ENCODE data around the gene TRIM3.

TRIM3 gene

DNA sequence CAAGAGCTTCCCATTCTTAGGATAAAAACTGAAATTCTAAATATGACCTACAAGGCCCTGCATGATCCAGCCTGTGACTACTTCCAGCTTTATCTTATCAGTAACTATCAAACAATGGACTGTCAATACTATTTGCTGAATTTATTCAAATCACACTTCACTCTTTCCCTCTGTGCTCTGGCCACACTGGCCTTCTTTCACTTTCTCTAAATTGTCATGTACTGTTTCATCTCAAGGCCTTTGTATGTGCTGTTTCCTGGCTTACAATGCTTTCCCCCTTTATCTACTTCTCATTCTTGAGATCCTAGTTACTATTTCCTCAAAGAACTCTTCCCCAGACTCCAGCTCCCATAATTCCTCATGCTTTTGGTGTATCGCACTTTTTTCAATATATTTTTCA is 13.2 kb upstream of the TRIM3 start:
- no peak overlapping the region for H3K27ac Mint-ChIP-seq
- H3K9me3 Mint-ChIP-seq = no peaks in the 10 kb centered on the region
- no peaks in the 10 kb centered on the region for H3K27me3 Mint-ChIP-seq (ENCODE audit: low read depth)
- peaks cover 26% of the 10 kb centered on the region for H3K36me3 Mint-ChIP-seq (ENCODE audit: low read depth)
- no peak for DNase-seq (ENCODE audit: low spot score)
- H3K4me3 Mint-ChIP-seq = no peak overlapping the region
- H3K4me1 Mint-ChIP-seq (ENCODE audit: low read depth) = peaks cover 17% of the 10 kb centered on the region

DNA sequence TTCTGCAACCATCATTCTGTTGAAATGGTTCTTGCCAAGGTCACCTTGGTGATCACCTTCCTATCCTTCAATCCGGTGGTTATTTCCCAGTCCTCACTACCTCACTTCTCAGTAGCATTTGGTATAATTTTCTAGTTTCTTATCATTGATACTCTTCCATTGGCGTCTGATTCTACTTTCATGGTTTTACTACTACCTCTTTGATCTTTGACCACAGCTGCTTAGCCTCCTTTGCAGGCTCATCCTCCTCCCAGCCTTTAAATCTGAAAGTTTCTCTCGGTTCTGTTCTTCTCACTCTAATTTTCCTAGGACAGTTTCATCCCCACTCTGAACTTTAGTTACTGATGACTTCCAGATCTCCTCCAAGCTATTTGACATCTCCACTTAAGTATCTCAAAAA is 12.5 kb upstream of the TRIM3 start:
- H3K27me3 Mint-ChIP-seq (ENCODE audit: low read depth) = no peaks in the 10 kb centered on the region
- no peak for DNase-seq (ENCODE audit: low spot score)
- H3K36me3 Mint-ChIP-seq (ENCODE audit: low read depth) = peaks cover 25% of the 10 kb centered on the region
- no peaks in the 10 kb centered on the region for H3K9me3 Mint-ChIP-seq
- no peak overlapping the region for H3K27ac Mint-ChIP-seq
- peaks cover 17% of the 10 kb centered on the region for H3K4me1 Mint-ChIP-seq (ENCODE audit: low read depth)
- no peak overlapping the region for H3K4me3 Mint-ChIP-seq

DNA sequence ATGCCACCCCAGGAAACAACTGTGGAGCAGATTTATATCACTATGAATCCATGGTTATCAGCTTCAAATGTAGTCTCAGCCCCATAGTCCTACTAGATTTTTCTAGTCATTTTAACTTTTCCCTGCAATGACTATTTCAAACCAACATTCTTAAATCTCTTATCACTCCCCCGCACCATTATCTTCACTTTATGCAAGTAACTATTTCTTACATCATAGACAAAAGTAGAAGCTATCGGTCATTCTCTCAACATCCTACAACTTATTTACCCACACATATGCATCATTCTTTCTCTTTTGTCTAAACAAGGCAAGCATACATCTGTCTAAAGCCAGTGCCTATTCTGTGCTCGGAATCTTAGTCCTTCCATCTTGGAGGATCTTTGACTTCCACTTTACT is 11.9 kb upstream of the TRIM3 start:
- Mint-ChIP-seq H3K4me1 (ENCODE audit: low read depth) (peaks cover 20% of the 10 kb centered on the region), H3K9me3 (no peaks in the 10 kb centered on the region), H3K27me3 (ENCODE audit: low read depth) (no peaks in the 10 kb centered on the region), H3K4me3 (no peak overlapping the region), H3K36me3 (ENCODE audit: low read depth) (peaks cover 28% of the 10 kb centered on the region), H3K27ac (no peak overlapping the region)
- no peak for DNase-seq (ENCODE audit: low spot score)

DNA sequence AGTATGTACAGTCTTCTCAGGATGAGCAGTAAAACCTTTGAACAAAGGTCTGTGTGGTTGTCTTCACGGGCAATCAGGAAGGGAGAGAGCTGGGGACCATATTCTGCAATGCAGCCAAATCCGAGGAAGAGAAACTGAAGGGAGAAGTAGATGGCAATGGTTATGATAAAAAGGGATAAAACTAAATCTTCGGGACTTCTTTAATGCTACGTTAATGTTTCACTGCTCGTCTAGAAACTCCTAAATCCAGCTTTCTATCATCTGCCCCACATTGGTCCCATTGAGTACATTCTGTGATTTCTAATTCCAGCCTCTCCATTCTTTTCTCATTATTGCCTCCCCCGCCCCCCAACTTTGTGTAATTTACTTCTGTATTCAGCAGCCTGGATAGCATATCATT is 9.3 kb upstream of the TRIM3 start:
- Mint-ChIP-seq H3K27ac (peak overlapping the region; percentile 76), H3K9me3 (no peaks in the 10 kb centered on the region), H3K36me3 (ENCODE audit: low read depth) (peaks cover 22% of the 10 kb centered on the region), H3K27me3 (ENCODE audit: low read depth) (no peaks in the 10 kb centered on the region), H3K4me3 (peak overlapping the region; percentile 94), H3K4me1 (ENCODE audit: low read depth) (peaks cover 34% of the 10 kb centered on the region)
- DNase-seq (ENCODE audit: low spot score) = no peak

DNA sequence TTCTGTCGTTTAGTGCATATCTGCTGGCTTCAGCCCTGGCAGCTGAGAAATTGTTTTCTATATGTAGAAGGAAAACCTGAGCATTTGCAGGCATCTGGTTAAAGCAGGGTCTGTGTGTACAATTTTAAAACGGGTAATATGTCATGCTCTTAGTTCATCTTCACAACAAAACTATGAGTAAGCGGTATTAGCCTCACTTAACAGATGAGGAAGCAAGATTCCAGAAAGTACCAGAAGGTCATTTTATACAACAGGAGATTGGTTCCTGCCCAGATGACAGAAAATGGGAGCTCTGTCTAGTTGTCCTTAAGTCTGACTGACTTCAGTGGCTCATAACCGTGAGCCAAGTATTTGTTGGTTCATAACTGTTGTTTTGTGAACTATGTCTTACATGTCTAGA is 8.7 kb upstream of the TRIM3 start:
- no peak for DNase-seq (ENCODE audit: low spot score)
- H3K27ac Mint-ChIP-seq = peak overlapping the region; percentile 76

DNA sequence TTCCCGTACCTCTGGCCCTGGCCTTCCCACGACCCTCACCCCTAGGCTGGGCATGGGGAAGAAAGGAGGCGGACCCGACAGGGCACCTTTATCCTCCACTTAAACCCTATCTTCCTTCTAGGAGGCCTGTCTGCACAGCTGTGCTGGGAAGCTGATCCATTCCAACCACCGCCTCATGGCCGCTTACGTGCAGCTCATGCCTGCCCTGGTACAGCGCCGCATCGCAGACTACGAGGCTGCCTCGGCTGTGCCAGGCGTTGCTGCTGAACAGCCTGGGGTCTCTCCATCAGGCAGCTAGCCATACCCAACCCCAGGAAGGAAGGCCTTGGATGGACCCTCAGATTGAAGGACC is 8.2 kb upstream of the TRIM3 start:
- no peak for DNase-seq (ENCODE audit: low spot score)
- H3K9me3 Mint-ChIP-seq = no peaks in the 10 kb centered on the region
- peak overlapping the region; percentile 94 for H3K4me3 Mint-ChIP-seq
- peak overlapping the region; percentile 97 for H3K27ac Mint-ChIP-seq
- peaks cover 27% of the 10 kb centered on the region for H3K36me3 Mint-ChIP-seq (ENCODE audit: low read depth)
- H3K27me3 Mint-ChIP-seq (ENCODE audit: low read depth) = no peaks in the 10 kb centered on the region
- H3K4me1 Mint-ChIP-seq (ENCODE audit: low read depth) = peaks cover 34% of the 10 kb centered on the region

More for the DNA sequence above, 8.7 kb upstream of the TRIM3 start:
- Mint-ChIP-seq H3K36me3 (ENCODE audit: low read depth) (peaks cover 23% of the 10 kb centered on the region), H3K27me3 (ENCODE audit: low read depth) (no peaks in the 10 kb centered on the region), H3K4me3 (peak overlapping the region; percentile 94), H3K9me3 (no peaks in the 10 kb centered on the region), H3K4me1 (ENCODE audit: low read depth) (peaks cover 34% of the 10 kb centered on the region)

DNA sequence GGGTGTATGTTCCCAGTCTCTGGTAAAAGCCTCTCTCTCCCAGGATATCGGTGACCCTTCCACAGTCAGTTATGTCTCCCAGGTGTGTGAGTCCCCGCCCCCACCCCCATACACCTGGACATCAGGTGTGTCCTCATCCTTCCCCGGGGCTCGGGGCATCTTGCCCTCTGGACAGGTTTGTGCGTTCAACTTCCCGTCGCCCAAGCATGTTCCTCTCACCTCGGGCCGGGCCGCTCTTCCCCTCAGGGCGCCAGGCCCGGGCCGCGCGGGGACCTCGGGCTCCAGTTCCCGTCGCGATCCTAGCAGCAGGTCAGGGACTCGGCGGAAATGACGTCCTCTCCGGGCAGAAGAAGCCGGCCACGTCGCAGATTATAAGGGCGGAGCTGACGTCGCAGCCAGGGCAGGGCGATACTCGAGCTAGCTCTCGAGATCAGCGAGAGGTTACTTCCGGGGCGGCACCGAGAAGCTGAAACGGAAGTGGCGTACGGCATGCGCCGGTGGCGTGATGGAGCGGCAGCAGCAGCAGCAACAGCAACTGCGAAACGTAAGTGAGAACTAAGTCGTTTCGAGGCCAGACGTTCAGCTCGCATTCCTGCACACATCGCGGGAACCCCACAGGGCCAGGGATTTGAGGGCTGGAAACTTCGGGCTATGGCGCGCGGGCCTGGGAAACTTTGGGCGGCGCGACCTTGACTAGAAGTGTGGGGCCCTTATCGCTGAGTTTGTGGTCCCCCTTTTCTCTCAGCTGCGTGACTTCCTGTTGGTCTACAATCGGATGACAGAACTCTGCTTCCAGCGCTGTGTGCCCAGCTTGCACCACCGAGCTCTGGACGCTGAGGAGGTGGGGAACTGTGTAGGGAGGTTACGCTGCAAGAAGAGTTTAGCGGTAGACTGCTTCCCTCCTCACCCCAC is 7.5 kb upstream of the TRIM3 start, which contains the start of the genes ARFIP2 and TIMM10B:
ARFIP2 (minus strand) TSS at position 320 of the 912 bp plus-strand sequence. CDS start 910 bp downstream, outside the sequence.
TIMM10B (plus strand) TSS at position 490 of the 912 bp plus-strand sequence; CDS start at position 506, 16 bp downstream.
- peak within 1 kb of the TSS; percentile 97 for H3K27ac Mint-ChIP-seq
- H3K27me3 Mint-ChIP-seq (ENCODE audit: low read depth) = no peaks in the 10 kb centered on the region
- peaks cover 29% of the 10 kb centered on the region for H3K36me3 Mint-ChIP-seq (ENCODE audit: low read depth)
- H3K4me3 Mint-ChIP-seq = peak within 1 kb of the TSS; percentile 94
- peaks cover 34% of the 10 kb centered on the region for H3K4me1 Mint-ChIP-seq (ENCODE audit: low read depth)
- no peaks in the 10 kb centered on the region for H3K9me3 Mint-ChIP-seq
- peak; percentile 98 for DNase-seq (ENCODE audit: low spot score)

DNA sequence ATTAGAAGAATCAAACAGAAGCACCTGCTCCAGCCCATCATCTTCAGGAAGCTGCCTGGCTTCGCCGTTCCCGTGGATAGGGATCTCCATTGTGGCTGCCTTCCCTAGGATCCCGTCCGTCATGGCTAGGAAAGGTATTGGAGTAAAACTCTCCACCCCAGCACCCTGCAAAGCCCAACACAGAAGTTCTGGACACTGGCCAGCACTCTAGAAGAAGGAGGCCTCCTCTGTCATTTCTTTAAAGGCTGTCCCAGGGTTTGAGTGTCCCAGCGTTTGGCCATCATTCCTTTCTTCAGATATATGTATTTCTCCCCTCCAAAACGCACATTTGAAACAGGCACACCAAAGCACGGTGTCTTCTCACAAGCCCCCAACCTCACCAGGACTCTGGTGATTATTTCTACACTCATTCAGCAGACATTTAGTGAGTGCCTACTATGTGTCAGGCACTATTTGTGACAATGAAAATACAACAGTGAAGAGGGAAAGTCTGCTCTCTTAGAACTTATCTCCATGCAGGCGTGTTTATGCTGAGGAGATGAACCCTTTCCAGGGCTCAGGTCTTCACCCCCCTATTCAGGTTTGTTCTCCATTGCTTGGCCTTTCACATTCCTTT is 6.7 kb upstream of the TRIM3 start:
- H3K27me3 Mint-ChIP-seq (ENCODE audit: low read depth) = no peaks in the 10 kb centered on the region
- no peaks in the 10 kb centered on the region for H3K9me3 Mint-ChIP-seq
- peaks cover 29% of the 10 kb centered on the region for H3K36me3 Mint-ChIP-seq (ENCODE audit: low read depth)
- H3K4me3 Mint-ChIP-seq = peak overlapping the region; percentile 94
- H3K27ac Mint-ChIP-seq = peak overlapping the region; percentile 97
- peaks cover 34% of the 10 kb centered on the region for H3K4me1 Mint-ChIP-seq (ENCODE audit: low read depth)
- DNase-seq (ENCODE audit: low spot score) = no peak

DNA sequence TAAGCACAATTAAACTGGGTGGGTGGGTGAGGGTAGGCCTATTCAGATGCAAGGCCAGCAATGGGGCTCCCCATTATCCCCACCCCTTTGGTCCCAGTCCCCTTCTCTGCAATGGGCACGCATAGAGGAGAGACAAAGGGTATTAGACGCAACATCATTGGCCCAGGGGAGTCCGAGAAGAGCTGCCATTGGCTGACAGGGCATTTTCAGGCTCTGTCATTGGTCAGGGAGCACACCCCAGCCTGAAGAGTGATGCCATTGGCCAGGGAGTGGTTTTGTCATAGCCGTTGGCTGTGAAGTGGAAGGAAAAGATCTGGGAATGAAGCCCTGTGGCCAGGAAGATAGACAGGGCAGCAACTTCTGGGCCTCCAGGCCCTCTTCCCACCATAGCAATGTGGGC is 2.8 kb upstream of the TRIM3 start:
- Mint-ChIP-seq H3K27ac (no peak overlapping the region), H3K4me1 (ENCODE audit: low read depth) (peaks cover 23% of the 10 kb centered on the region), H3K9me3 (no peaks in the 10 kb centered on the region), H3K36me3 (ENCODE audit: low read depth) (peaks cover 13% of the 10 kb centered on the region), H3K4me3 (no peak overlapping the region), H3K27me3 (ENCODE audit: low read depth) (peaks cover 1% of the 10 kb centered on the region)
- no peak for DNase-seq (ENCODE audit: low spot score)

DNA sequence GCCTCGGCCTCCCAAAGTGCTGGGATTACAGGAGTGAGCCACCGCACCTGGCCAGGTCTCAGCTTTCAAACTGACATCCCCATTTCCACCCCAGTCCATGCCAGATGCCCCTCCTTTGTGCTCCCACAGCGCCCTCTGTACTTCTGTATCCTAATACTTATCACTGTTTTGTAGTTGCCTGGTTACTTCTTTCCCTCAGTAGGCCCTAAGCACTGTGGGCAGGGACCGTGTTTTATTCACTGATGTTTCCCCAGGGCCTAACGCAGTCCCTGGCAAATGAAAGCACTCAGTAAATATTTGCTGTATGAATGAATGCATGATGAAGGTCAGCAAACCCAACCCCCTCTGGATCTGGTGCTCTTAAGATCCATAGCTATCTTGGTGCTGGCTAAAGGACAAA is 2.2 kb upstream of the TRIM3 start:
- DNase-seq (ENCODE audit: low spot score) = no peak
- Mint-ChIP-seq H3K27ac (no peak overlapping the region), H3K4me1 (ENCODE audit: low read depth) (peaks cover 23% of the 10 kb centered on the region), H3K27me3 (ENCODE audit: low read depth) (peaks cover 2% of the 10 kb centered on the region), H3K4me3 (no peak overlapping the region), H3K9me3 (no peaks in the 10 kb centered on the region), H3K36me3 (ENCODE audit: low read depth) (peaks cover 9% of the 10 kb centered on the region)

DNA sequence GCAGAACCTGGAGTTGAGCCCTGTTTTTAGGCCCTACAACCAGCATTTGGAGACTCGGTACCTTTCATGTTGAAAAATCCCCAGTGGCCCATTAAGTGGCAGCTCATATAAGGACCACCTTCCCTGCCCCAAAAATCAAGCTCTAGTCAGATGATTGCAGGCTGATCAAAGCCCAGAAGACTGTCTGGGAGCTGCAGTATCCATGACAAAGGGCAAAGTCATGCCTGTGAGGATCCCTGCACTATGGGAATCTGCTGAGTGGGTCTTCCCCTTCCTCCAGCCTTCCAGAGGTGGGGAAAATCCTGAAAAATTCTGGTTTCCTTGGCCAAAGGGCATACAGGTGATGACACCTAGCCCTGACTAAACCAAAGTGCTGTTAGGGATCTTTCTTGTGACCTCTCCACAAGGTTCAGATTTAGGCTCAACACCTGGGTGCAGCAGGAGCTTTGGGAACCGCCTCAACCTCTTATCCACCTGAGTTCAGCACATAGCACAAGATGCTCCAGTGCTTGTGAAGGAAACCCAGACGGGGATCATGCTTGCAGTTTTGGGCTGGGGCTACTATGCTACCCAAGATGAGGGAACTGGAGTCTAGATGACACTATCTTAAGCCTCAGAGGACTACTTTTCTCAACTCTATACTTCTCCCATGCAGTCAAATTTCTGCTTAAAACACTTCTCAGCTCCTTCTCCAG is 1.2 kb upstream of the TRIM3 start:
- peaks cover 13% of the 10 kb centered on the region for H3K4me1 Mint-ChIP-seq (ENCODE audit: low read depth)
- no peaks in the 10 kb centered on the region for H3K9me3 Mint-ChIP-seq
- H3K4me3 Mint-ChIP-seq = no peak overlapping the region
- peaks cover 9% of the 10 kb centered on the region for H3K36me3 Mint-ChIP-seq (ENCODE audit: low read depth)
- peak overlapping the region; percentile 14 for H3K27ac Mint-ChIP-seq
- H3K27me3 Mint-ChIP-seq (ENCODE audit: low read depth) = peaks cover 2% of the 10 kb centered on the region
- no peak for DNase-seq (ENCODE audit: low spot score)

DNA sequence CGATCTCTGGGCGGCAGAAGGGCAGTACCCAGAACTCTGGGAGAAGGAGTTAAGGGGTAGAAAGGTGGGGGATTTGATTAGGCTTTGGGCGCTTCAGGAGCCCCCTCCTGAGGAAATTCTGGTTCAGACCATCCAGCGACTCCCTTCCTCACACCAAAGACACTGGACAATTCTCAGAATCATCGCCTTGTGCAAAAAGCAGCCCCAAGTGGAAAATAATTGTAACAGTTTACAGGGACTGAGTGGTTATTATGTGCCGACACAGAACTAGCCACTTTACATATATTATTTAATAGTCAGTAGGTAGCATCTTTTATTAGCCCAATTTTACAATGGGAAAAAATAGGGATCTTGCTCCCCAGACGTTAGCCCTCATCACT is 662 bp upstream of the TRIM3 start:
- peaks cover 9% of the 10 kb centered on the region for H3K36me3 Mint-ChIP-seq (ENCODE audit: low read depth)
- H3K4me3 Mint-ChIP-seq = peak overlapping the region; percentile 75
- peaks cover 2% of the 10 kb centered on the region for H3K27me3 Mint-ChIP-seq (ENCODE audit: low read depth)
- no peak overlapping the region for H3K27ac Mint-ChIP-seq
- no peak for DNase-seq (ENCODE audit: low spot score)
- H3K4me1 Mint-ChIP-seq (ENCODE audit: low read depth) = peaks cover 8% of the 10 kb centered on the region
- H3K9me3 Mint-ChIP-seq = no peaks in the 10 kb centered on the region

DNA sequence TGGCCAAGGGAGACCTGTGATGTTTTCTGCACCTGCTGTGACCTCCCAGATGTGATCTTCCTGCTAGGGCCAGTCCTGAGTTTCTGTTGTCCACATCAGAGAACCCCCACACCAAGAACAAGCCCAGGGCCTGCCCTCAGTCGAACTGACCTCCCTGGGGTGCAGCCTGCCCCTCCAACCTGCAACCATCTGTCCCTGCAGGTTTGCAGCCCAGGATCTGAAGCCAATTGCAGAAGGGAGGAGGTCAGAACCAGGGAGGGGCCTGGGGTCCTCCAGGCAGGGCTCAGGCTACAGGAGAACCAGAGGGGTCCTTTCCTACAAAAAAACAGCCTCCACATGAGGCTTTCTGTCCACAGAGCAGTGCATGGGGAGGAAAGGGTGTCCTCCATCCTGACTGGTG is 807 bp downstream of the TRIM3 start:
- no peak overlapping the region for H3K27ac Mint-ChIP-seq
- H3K4me1 Mint-ChIP-seq (ENCODE audit: low read depth) = peaks cover 6% of the 10 kb centered on the region
- peaks cover 6% of the 10 kb centered on the region for H3K36me3 Mint-ChIP-seq (ENCODE audit: low read depth)
- peak overlapping the region; percentile 55 for H3K4me3 Mint-ChIP-seq
- no peak for DNase-seq (ENCODE audit: low spot score)
- H3K9me3 Mint-ChIP-seq = no peaks in the 10 kb centered on the region
- H3K27me3 Mint-ChIP-seq (ENCODE audit: low read depth) = peaks cover 2% of the 10 kb centered on the region

DNA sequence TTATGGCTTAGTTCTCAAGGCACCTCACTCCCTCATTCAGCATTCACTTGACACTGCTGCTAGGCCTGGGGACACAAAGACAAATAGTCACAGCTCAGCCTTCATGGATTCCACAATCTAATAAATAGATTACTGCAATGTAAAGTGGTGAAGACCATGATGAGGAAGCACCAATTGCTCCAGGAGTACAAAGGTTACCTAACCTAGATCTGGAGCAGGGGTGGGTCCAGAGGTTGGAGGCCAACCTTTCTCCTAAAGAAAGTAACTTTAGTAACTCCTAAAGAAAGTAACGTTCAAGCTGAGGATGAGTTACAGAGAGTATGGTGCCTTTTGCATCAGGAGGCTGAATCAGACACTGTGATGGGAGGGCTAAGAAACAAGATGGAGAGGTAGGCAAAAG is 4.1 kb downstream of the TRIM3 start:
- Mint-ChIP-seq H3K4me3 (no peak overlapping the region), H3K9me3 (no peaks in the 10 kb centered on the region), H3K27me3 (ENCODE audit: low read depth) (peaks cover 2% of the 10 kb centered on the region)

More for the DNA sequence above, 4.1 kb downstream of the TRIM3 start:
- no peaks in the 10 kb centered on the region for H3K36me3 Mint-ChIP-seq (ENCODE audit: low read depth)
- no peak for DNase-seq (ENCODE audit: low spot score)
- peaks cover 6% of the 10 kb centered on the region for H3K4me1 Mint-ChIP-seq (ENCODE audit: low read depth)
- no peak overlapping the region for H3K27ac Mint-ChIP-seq
